BLaER1 treated with 17β-estradiol and CSF1 and Interleukin-3, amounts not matched to agents 10 nM and 100 nM (cell line): ENCODE results near the gene HRAS.

Experiments used
- H3K27ac ChIP-seq, 11 experiments: shearing (Covaris generic); formaldehyde crosslinking; 2 replicates each; pipeline ENCODE4 v1.8.1; 2022
- H3K27me3 ChIP-seq, 11 experiments: shearing (Covaris generic); formaldehyde crosslinking; 2 replicates each; pipeline ENCODE4 v1.8.1; 2022
- H3K36me3 ChIP-seq, 11 experiments: shearing (Covaris generic); formaldehyde crosslinking; 2 replicates each; pipeline ENCODE4 v1.8.1; 2022
- H3K4me1 ChIP-seq, 10 experiments: shearing (Covaris generic); formaldehyde crosslinking; 2 replicates each; pipeline ENCODE4 v1.8.1; 2022
- H3K4me2 ChIP-seq, 11 experiments: shearing (Covaris generic); formaldehyde crosslinking; 2 replicates each; pipeline ENCODE4 v1.8.1; 2022
- H3K4me3 ChIP-seq, 10 experiments: shearing (Covaris generic); formaldehyde crosslinking; 2 replicates each; pipeline ENCODE4 v1.8.1; 2022
- H3K9ac ChIP-seq, 11 experiments: shearing (Covaris generic); formaldehyde crosslinking; 2 replicates each; pipeline ENCODE4 v1.8.1; 2022
- H3K9me3 ChIP-seq, 11 experiments: shearing (Covaris generic); formaldehyde crosslinking; replicated peaks in 1 of 11; 2 replicates each; pipeline ENCODE4 v1.8.1; 2022
- H4K20me1 ChIP-seq, 11 experiments: shearing (Covaris generic); formaldehyde crosslinking; 2 replicates each; pipeline ENCODE4 v1.8.1; 2022
- Cebpa-rat ChIP-seq, 11 experiments: shearing (Covaris generic); IDR thresholded peaks; 2 replicates each; pipeline ENCODE4 v1.8.1; 2022

Gene HRAS

DNA sequence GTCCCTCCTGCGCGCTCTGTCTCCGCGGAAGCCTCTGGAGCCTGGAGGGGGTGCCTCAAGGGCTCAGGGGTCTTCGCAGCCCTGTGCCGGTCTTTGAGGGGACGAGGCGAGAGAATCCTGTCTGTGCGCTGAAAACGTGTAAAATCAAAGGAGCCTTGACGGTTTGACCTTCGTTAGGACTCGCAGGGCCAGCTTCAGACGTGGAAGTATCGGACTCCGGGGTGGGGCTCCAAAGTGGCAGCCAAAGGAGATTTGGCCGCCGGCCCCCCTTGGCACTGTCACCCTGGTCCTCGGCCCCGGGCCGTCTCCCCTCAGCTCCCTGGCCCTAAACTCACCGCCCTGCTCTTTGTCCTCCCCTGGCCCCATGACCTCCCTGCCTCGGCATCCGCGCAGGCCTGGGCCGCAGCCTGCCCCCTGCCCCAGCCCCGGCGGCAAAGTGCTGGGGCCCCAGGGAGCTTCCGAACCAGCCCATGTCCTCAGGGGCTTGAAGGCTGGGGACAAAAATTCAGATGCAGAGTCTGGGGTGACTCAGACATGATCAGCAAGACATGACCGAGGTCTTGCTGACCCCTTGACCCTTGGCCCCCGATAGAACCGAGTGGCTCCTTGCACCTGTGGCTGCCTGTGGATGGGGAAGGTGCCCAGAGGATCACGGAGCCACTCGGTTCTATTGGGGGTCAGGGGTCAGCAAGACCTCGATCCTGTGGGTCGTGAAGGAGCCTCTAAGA lies 33.9 kb upstream of the HRAS start:
- H3K9ac ChIP-seq = peak overlapping the region; percentile 87 to 98 (median 92)
- peaks cover 0 to 15% (median 3%) of the 10 kb centered on the region in 11 experiments; a peak in 12 of 22 replicates for H3K27me3 ChIP-seq
- H3K27ac ChIP-seq = peak overlapping the region; percentile 86 to 97 (median 91)
- peaks cover 0 to 36% (median 21%) of the 10 kb centered on the region in 11 experiments; a peak in 15 of 22 replicates for H4K20me1 ChIP-seq
- H3K9me3 ChIP-seq = no peaks in the 10 kb centered on the region
- H3K4me1 ChIP-seq = peaks cover 40 to 60% (median 43%) of the 10 kb centered on the region in 10 experiments
- peak overlapping the region; percentile 97 to 100 (median 99) for H3K4me2 ChIP-seq
- H3K4me3 ChIP-seq = peak overlapping the region; percentile 74 to 93 (median 79)
- no peak for TF ChIP-seq Cebpa-rat (IDR thresholded peaks at IDR 0.05)
- H3K36me3 ChIP-seq = peaks cover 0 to 16% (median 0%) of the 10 kb centered on the region in 11 experiments; a peak in 5 of 22 replicates

- Histone ChIP-seq H3K27ac (peak overlapping the region; percentile 86 to 97 (median 91)), H3K9ac (peak overlapping the region; percentile 87 to 98 (median 92)), H3K4me3 (peak overlapping the region; percentile 74 to 93 (median 79)), H3K4me2 (peak overlapping the region; percentile 97 to 100 (median 99)), H3K9me3 (no peaks in the 10 kb centered on the region), H3K4me1 (peaks cover 35 to 59% (median 40%) of the 10 kb centered on the region in 10 experiments), H3K36me3 (peaks cover 0 to 16% (median 0%) of the 10 kb centered on the region in 11 experiments; a peak in 6 of 22 replicates), H4K20me1 (peaks cover 0 to 44% (median 28%) of the 10 kb centered on the region in 11 experiments; a peak in 15 of 22 replicates), H3K27me3 (peaks cover 0 to 12% (median 0%) of the 10 kb centered on the region in 11 experiments; a peak in 3 of 22 replicates)
- no peak for TF ChIP-seq Cebpa-rat (IDR thresholded peaks at IDR 0.05)
These were observed 33.2 kb upstream of the HRAS start for GRCh38 chr11:568306-569157.

DNA sequence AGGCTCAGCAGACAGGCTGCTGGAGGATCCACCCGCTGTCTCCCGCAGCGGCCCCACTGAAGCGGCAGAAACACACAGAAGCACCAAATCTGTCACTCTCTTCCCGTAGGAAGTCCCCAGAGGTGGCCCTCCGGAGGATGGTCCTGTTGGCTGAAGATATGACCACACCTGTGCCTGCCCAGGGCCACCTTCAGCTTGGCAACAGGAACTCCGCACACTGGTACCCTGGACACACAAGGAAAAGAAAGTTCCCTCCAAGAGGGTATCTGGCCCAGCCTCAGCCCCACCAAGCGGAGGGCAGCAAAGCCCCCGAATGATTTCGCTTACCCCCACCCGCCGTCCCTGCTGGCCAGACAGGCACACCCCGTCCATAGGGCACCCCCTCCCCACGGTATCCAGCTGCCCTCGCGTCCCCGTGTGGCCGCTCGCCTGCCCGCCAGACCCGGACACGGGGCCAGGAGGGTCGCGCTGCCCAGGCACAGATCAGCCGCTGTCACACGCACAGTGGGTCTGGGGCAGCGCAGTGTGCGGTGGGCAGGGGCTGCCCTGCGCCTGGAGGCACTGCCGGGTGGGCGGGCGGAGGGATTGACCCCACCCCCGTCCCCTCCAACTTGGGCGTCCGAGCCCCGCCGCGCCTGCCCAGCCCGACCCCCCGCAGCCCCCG lies 32.4 kb upstream of the HRAS start:
- H3K27me3 ChIP-seq = peaks cover 0 to 5% (median 0%) of the 10 kb centered on the region in 11 experiments; a peak in 1 of 22 replicates
- peak overlapping the region; percentile 87 to 98 (median 92) for H3K9ac ChIP-seq
- H3K4me3 ChIP-seq = peak overlapping the region; percentile 74 to 93 (median 79)
- H3K27ac ChIP-seq = peak overlapping the region; percentile 44 to 97 (median 89); a peak in 19 of 22 replicates
- H3K4me2 ChIP-seq = peak overlapping the region; percentile 93 to 100 (median 98)
- no peak for TF ChIP-seq Cebpa-rat (IDR thresholded peaks at IDR 0.05)
- peaks cover 0 to 16% (median 0%) of the 10 kb centered on the region in 11 experiments; a peak in 7 of 22 replicates for H3K36me3 ChIP-seq
- peaks cover 35 to 59% (median 40%) of the 10 kb centered on the region in 10 experiments for H3K4me1 ChIP-seq
- peaks cover 4 to 52% (median 34%) of the 10 kb centered on the region in 11 experiments; a peak in 17 of 22 replicates for H4K20me1 ChIP-seq
- no peaks in the 10 kb centered on the region for H3K9me3 ChIP-seq

DNA sequence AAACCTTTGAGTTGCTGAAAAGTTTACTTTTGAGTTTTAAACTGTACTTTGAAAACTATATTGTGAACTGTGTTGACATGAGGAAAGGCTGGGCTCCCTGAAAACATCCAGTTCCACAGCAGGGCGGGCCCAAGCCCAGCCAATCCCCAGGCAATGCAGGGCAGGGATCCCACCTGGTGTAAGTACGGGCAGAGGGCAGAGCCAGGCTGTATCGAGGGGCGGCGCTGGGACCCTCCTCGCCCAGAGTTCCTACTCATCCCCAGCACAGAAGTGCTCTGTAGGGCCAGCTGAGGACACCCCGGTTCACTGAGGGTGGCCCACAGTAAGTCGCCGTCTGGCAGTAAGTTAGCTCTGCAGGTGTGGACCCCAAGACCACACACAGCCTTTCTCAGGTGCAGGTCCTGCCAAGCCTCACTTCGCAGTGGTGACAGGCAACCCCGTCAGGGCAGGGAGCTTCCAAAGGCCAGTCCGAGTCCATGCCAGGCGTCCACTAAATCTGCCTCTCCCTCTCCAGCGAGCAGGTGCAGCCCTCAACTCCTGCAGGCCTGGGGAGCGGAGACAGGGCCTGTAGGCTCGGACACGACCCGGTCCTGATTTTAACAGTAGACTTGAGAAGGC lies 31.7 kb upstream of the HRAS start:
- no peak for TF ChIP-seq Cebpa-rat (IDR thresholded peaks at IDR 0.05)
- peaks cover 0 to 21% (median 0%) of the 10 kb centered on the region in 11 experiments; a peak in 7 of 22 replicates for H3K36me3 ChIP-seq
- H3K4me1 ChIP-seq = peaks cover 36 to 63% (median 42%) of the 10 kb centered on the region in 10 experiments
- H4K20me1 ChIP-seq = peaks cover 10 to 58% (median 34%) of the 10 kb centered on the region in 11 experiments; a peak in 20 of 22 replicates
- H3K4me3 ChIP-seq = peak overlapping the region; percentile 74 to 93 (median 79); a peak in 16 of 20 replicates
- peaks cover 0 to 5% (median 0%) of the 10 kb centered on the region in 11 experiments; a peak in 1 of 22 replicates for H3K27me3 ChIP-seq
- H3K27ac ChIP-seq = peak overlapping the region in 1 of 11 experiments; percentile 97; a peak in 1 of 22 replicates
- H3K4me2 ChIP-seq = peak overlapping the region; percentile 93 to 100 (median 98)
- H3K9me3 ChIP-seq = no peaks in the 10 kb centered on the region
- peak overlapping the region; percentile 87 to 98 (median 92); a peak in 17 of 22 replicates for H3K9ac ChIP-seq

GRCh38 chr11:565921-566509 lies 30.6 kb upstream of the HRAS start:
- Histone ChIP-seq H3K4me1 (peaks cover 43 to 71% (median 51%) of the 10 kb centered on the region in 10 experiments), H3K36me3 (peaks cover 0 to 22% (median 0%) of the 10 kb centered on the region in 11 experiments; a peak in 7 of 22 replicates), H4K20me1 (peaks cover 17 to 67% (median 42%) of the 10 kb centered on the region in 11 experiments; a peak in 21 of 22 replicates), H3K27ac (no peak overlapping the region; a peak in 1 of 22 replicates), H3K4me2 (peak overlapping the region; percentile 30 to 100 (median 97); a peak in 15 of 22 replicates), H3K9me3 (no peaks in the 10 kb centered on the region), H3K9ac (peak overlapping the region in 5 of 11 experiments; percentile 26 to 98 (median 91); a peak in 4 of 22 replicates), H3K4me3 (peak overlapping the region in 1 of 10 experiments; percentile 93; a peak in 1 of 20 replicates), H3K27me3 (peaks cover 0 to 5% (median 0%) of the 10 kb centered on the region in 11 experiments; a peak in 1 of 22 replicates)
- no peak for TF ChIP-seq Cebpa-rat (IDR thresholded peaks at IDR 0.05)

DNA sequence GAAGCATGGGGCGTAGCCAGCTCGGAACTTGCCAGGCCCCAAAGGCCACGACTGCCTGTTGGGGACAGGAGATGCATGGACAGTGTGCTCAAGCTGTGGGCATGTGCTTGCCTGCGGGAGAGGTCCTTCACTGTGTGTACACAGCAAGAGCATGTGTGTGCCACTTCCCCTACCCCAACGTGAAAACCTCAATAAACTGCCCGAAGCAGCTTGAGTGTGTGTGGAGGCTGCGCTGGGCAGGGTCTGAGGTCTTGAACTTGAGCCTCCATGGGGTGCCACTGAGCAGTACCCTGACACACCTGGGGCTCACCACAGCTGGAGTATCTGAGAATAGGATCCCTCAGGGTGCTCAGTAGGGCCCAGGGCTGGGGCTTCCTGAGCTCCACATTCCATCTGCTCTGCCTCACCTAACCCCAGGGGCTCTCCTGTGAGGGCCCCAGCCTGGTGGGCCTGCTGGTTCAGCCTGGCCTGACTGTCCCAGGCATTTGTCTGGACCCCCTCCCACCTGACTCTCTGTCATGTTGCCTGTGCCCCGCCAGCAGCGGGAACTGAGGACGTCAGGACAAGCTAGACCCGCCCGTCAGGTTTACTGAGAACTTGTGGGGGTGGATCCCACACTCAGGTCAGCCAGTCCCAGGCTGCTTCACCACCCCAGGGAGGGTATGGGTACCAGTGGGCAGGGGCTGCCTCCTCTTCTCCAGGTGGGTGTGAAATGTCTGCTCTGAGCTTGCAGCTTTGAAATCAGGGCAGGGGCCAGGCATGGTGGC lies 28.6 kb upstream of the HRAS start:
- Histone ChIP-seq H3K4me1 (peaks cover 41 to 68% (median 48%) of the 10 kb centered on the region in 10 experiments), H3K27ac (no peak overlapping the region), H3K36me3 (peaks cover 0 to 22% (median 0%) of the 10 kb centered on the region in 11 experiments; a peak in 7 of 22 replicates), H3K4me2 (peak overlapping the region in 1 of 11 experiments; percentile 7; a peak in 1 of 22 replicates), H3K9me3 (no peaks in the 10 kb centered on the region), H3K27me3 (peaks cover 5 to 13% (median 10%) of the 10 kb centered on the region in 11 experiments), H3K9ac (peak overlapping the region in 2 of 11 experiments; percentile 29 to 35; a peak in 2 of 22 replicates), H3K4me3 (no peak overlapping the region), H4K20me1 (peaks cover 17 to 67% (median 43%) of the 10 kb centered on the region in 11 experiments; a peak in 21 of 22 replicates)
- no peak for TF ChIP-seq Cebpa-rat (IDR thresholded peaks at IDR 0.05)
